Prostate gland (tissue), 1 donor: ENCODE measurements around the gene APOBEC3G.

Source experiments
- POLR2A ChIP-seq: fragments of 450-650 bp; IDR thresholded peaks from one replicate; pipeline ENCODE4 v1.6.1; 2016; ENCODE audit warnings: antibody characterized with exemption, mild to moderate bottlenecking
- POLR2AphosphoS5 ChIP-seq: sonication (generic); formaldehyde crosslinking; IDR thresholded peaks from one replicate; pipeline ENCODE4 v1.6.1; 2017; ENCODE audit warnings: antibody characterized with exemption

- TF ChIP-seq POLR2A: no peak
- no peak for TF ChIP-seq POLR2AphosphoS5
Observed at GRCh38 chr22:39115570-39115969, 38.5 kb downstream of the APOBEC3G start.
